ENCODE data around the gene MRTFA.

DNA sequence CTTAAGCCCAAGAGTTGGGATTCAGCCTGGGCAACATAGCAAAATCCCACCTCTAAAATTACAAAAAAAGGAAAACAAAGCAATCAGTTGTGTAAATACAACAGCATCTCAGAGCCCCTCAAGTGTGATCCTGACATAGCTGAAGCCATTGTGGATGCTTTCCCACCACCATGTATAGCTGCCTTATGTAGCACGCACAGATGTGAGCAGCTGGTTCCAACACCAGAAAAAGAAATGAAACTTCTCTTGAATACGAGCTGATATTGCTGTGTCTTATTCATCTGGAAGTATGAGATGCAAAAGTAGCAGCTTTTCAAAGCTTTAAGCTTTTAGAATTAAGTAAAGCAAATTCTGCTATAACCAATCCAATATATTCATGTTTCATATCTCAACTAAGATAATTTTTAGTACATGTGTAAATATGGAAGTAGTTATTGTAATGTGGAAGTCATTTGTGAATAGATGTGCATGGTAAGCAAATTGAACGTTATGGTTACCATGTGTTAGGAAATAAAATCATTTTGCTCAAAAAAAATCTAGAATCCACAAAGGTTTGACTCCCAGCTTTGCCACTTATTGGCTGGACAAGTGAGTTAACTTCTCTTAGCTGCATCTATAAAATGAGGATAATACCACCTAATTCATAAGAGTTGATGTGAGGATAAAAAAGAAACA is 203.0 kb downstream of the MRTFA start:
- TF ChIP-seq, protein P1, sequence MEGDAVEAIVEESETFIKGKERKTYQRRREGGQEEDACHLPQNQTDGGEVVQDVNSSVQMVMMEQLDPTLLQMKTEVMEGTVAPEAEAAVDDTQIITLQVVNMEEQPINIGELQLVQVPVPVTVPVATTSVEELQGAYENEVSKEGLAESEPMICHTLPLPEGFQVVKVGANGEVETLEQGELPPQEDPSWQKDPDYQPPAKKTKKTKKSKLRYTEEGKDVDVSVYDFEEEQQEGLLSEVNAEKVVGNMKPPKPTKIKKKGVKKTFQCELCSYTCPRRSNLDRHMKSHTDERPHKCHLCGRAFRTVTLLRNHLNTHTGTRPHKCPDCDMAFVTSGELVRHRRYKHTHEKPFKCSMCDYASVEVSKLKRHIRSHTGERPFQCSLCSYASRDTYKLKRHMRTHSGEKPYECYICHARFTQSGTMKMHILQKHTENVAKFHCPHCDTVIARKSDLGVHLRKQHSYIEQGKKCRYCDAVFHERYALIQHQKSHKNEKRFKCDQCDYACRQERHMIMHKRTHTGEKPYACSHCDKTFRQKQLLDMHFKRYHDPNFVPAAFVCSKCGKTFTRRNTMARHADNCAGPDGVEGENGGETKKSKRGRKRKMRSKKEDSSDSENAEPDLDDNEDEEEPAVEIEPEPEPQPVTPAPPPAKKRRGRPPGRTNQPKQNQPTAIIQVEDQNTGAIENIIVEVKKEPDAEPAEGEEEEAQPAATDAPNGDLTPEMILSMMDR (conservative IDR thresholded peaks at IDR 0.05), result no peak
- TF ChIP-seq EZH2 (IDR thresholded peaks at IDR 0.05; ENCODE audit: low read depth), result no peak

Measured in PC-9 (cell line).